ENCODE measurements around the gene ACTR1A. TPM values are rescaled to one million over a fixed set of nuclear protein-coding genes. Genes with fewer than 3 reads are reported as not detected.

The ACTR1A gene
- total and polyA plus RNA-seq, 4 donors = 113 to 177 (median 155) TPM

DNA sequence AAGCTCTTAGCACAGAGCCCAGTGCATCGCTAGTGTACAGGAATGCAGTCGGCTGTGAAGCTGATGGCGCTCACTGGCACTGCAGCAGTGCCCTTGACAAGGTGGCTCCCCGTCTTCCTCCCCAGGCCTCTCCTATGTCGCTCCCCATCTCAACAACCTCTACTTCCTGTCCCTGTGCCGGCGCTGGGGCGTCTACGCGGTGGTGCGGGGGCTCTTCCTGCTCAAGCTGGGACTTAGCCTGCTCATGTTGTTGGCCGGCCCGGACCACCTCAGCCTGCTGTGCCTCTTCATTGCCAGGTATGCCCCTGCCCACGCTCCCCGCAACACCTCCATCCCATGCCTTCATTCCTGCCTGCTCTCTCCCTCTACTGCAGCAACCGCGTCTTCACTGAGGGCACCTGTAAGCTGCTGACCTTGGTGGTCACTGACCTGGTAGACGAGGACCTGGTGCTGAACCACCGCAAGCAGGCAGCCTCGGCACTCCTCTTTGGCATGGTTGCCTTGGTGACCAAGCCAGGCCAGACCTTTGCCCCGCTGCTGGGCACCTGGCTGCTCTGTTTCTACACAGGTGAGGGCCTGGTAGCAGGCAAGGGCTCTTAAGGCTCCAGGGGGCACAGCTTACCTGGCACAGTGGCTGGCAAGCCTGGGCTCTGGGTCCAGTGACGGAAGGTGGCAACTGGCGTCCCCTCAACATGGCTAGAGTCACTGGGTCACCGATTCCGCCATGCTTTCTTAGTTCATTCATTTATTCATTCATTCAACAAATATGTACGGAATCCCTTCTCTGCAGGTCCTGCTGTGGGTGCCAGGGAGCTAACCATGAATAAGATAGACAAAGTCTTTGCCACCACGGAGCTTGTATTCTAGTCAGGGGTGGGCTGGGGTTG lies 28.8 kb downstream of the ACTR1A start:
- H3K9me3 ChIP-seq (ENCODE audit: control insufficient read depth, insufficient read depth, low read length) = no peaks in the 10 kb centered on the region
- peaks cover 76% of the 10 kb centered on the region for H3K36me3 ChIP-seq (ENCODE audit: control insufficient read depth, insufficient read depth, low read length)
- H3K4me3 ChIP-seq (ENCODE audit: low read depth, low read length) = no peak overlapping the region
- H3K27ac ChIP-seq (ENCODE audit: low read depth, low read length) = no peak overlapping the region
- 92% methylated on average over 21 of the region's 27 CpGs for WGBS (ENCODE audit: insufficient coverage)
- H3K4me1 ChIP-seq (ENCODE audit: control insufficient read depth, insufficient read depth, low read length) = no peaks in the 10 kb centered on the region
- H3K27me3 ChIP-seq (ENCODE audit: control insufficient read depth, insufficient read depth, low read length) = no peaks in the 10 kb centered on the region
- DNase-seq (ENCODE audit: low read depth in 4 of 6, low spot score in 6 of 6) = no peak

DNA sequence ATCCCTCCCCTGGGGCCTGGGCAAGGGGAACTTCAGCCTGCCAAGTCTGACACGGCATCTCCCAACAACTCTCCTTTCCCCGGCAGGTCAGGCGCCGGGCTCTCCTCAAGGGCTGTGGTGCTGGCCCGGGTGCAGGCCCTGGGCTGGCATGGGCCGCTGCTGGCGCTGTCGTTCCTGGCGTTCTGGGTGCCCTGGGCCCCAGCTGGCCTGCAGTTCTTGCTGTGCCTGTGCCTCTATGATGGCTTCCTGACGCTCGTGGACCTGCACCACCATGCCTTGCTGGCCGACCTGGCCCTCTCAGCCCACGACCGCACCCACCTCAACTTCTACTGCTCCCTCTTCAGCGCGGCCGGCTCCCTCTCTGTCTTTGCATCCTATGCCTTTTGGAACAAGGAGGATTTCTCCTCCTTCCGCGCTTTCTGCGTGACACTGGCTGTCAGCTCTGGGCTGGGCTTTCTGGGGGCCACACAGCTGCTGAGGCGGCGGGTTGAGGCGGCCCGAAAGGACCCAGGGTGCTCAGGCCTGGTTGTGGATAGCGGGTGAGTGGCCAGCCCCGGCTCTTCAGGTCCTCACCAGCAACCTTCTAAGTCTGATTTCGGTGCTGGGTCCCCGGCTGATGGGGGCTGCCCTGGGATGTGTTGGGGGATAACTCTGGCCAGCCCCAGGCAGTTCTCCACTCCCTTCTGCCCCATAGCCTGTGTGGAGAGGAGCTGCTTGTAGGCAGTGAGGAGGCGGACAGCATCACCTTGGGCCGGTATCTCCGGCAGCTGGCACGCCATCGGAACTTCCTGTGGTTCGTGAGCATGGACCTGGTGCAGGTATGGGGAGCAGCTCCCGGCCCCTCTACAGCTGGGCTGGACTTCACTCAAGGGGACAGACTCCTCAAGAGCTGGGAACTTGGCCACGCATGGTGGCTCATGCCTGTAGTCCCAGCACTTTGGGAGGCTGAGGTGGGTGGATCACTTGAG lies 31.6 kb downstream of the ACTR1A start:
- Histone ChIP-seq H3K27ac (ENCODE audit: low read depth, low read length) (no peak overlapping the region), H3K9me3 (ENCODE audit: control insufficient read depth, insufficient read depth, low read length) (no peaks in the 10 kb centered on the region), H3K36me3 (ENCODE audit: control insufficient read depth, insufficient read depth, low read length) (peaks cover 56% of the 10 kb centered on the region), H3K27me3 (ENCODE audit: control insufficient read depth, insufficient read depth, low read length) (no peaks in the 10 kb centered on the region), H3K4me3 (ENCODE audit: low read depth, low read length) (no peak overlapping the region), H3K4me1 (ENCODE audit: control insufficient read depth, insufficient read depth, low read length) (no peaks in the 10 kb centered on the region)
- 93% methylated on average over 30 of the region's 36 CpGs for WGBS (ENCODE audit: insufficient coverage)
- DNase-seq (ENCODE audit: low read depth in 4 of 6, low spot score in 6 of 6) = no peak

DNA sequence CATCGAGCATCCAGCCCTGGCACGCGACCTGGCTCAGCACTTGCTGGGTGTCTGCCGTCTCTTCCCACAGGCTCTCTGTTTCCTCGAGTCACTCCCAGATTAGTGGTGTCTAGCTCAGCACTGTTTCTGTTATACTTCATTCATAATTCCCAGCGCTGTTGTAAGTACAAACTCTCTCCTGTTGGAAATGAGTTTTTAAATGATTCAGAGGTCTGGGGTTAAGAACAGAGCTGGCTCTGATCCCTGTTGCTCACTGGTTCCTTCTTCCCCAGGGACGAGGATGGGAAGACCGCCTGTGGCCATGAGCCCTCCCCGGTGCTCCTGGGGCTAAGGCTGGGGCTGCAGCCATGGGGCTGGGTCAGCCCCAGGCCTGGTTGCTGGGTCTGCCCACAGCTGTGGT lies 33.8 kb downstream of the ACTR1A start:
- Histone ChIP-seq H3K27ac (ENCODE audit: low read depth, low read length) (no peak overlapping the region), H3K27me3 (ENCODE audit: control insufficient read depth, insufficient read depth, low read length) (no peaks in the 10 kb centered on the region), H3K36me3 (ENCODE audit: control insufficient read depth, insufficient read depth, low read length) (peaks cover 46% of the 10 kb centered on the region), H3K4me1 (ENCODE audit: control insufficient read depth, insufficient read depth, low read length) (no peaks in the 10 kb centered on the region), H3K4me3 (ENCODE audit: low read depth, low read length) (no peak overlapping the region), H3K9me3 (ENCODE audit: control insufficient read depth, insufficient read depth, low read length) (no peaks in the 10 kb centered on the region)
- 73% methylated on average over 7 of the region's 9 CpGs for WGBS (ENCODE audit: insufficient coverage)
- DNase-seq (ENCODE audit: low read depth in 4 of 6, low spot score in 6 of 6) = no peak

DNA sequence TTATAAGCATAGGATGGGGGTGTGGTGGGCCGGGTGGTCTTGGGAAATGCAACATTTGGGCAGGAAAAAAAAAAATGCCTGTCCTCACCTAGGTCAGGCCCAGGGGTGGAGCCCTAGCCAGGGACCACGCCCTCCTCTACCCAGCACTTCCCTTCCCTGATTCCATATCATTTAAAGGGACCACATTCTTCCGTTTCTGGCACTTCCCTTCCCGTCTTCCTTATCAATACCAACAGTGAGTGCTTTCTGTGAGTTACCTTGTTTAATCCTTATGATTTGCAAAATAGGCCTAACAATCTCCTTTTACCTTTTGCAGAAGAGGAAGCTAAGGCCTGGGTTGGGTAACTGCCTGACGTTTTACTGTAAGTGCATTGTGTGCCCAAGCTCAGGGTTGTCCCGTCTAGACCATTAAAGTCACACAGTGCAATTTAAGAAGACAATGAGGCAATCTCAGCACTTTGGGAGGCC lies 34.5 kb downstream of the ACTR1A start:
- Histone ChIP-seq H3K9me3 (ENCODE audit: control insufficient read depth, insufficient read depth, low read length) (no peaks in the 10 kb centered on the region), H3K4me3 (ENCODE audit: low read depth, low read length) (no peak overlapping the region), H3K27me3 (ENCODE audit: control insufficient read depth, insufficient read depth, low read length) (no peaks in the 10 kb centered on the region), H3K36me3 (ENCODE audit: control insufficient read depth, insufficient read depth, low read length) (peaks cover 40% of the 10 kb centered on the region), H3K4me1 (ENCODE audit: control insufficient read depth, insufficient read depth, low read length) (peaks cover 4% of the 10 kb centered on the region), H3K27ac (ENCODE audit: low read depth, low read length) (no peak overlapping the region)
- DNase-seq (ENCODE audit: low read depth in 4 of 6, low spot score in 6 of 6) = no peak
- WGBS (ENCODE audit: insufficient coverage) = 78% methylated on average over 1 of the region's 6 CpGs

DNA sequence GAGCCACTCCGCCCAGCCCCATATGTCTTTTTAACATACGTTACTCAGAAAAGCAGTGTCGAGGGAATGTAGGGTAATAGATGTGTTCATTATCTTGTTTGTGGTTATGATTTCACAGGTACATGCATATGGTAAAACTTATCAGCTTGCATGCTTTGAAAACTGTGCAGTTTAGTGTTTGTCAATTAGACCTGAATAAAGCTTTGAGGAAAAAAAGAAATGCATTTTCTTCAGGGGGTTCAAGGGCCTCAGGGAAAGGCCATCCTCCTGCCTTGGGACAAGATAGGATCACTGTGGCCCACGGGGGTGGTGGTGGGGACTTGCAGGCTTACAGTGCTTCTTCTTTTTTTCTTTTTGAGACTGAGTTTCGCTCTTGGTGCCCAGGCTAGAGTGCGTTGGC lies 35.2 kb downstream of the ACTR1A start:
- no peak for DNase-seq (ENCODE audit: low read depth in 4 of 6, low spot score in 6 of 6)
- Histone ChIP-seq H3K27ac (ENCODE audit: low read depth, low read length) (no peak overlapping the region), H3K27me3 (ENCODE audit: control insufficient read depth, insufficient read depth, low read length) (no peaks in the 10 kb centered on the region), H3K4me3 (ENCODE audit: low read depth, low read length) (no peak overlapping the region), H3K36me3 (ENCODE audit: control insufficient read depth, insufficient read depth, low read length) (peaks cover 35% of the 10 kb centered on the region), H3K9me3 (ENCODE audit: control insufficient read depth, insufficient read depth, low read length) (no peaks in the 10 kb centered on the region), H3K4me1 (ENCODE audit: control insufficient read depth, insufficient read depth, low read length) (peaks cover 10% of the 10 kb centered on the region)
- WGBS (ENCODE audit: insufficient coverage) = 79% methylated on average over 2 of the region's 6 CpGs

DNA sequence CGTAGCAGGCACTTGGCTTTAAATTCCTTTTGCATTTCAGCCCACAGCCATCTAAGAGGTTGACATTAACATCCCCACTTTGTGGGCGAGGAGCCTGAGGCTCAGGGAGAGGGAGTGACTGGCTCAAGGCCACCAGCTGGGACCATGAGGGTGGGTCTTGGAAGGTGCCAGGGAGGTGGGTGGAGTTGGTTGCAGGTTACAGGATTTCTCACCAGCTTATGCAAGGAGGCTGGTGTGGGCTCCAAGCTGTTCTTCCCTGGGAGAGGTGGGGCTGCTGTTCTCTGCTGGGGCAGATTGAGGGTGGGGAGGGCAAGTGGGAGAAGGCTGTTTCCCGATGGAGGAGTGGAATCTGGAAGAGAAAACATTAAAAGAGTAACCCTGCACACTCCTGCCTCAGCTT lies 37.0 kb downstream of the ACTR1A start:
- DNase-seq (ENCODE audit: low read depth in 4 of 6, low spot score in 6 of 6) = no peak
- H3K27ac ChIP-seq (ENCODE audit: low read depth, low read length) = no peak overlapping the region
- H3K9me3 ChIP-seq (ENCODE audit: control insufficient read depth, insufficient read depth, low read length) = no peaks in the 10 kb centered on the region
- H3K27me3 ChIP-seq (ENCODE audit: control insufficient read depth, insufficient read depth, low read length) = no peaks in the 10 kb centered on the region
- 79% methylated on average over 1 of the region's 3 CpGs for WGBS (ENCODE audit: insufficient coverage)
- H3K4me1 ChIP-seq (ENCODE audit: control insufficient read depth, insufficient read depth, low read length) = peaks cover 24% of the 10 kb centered on the region
- peaks cover 20% of the 10 kb centered on the region for H3K36me3 ChIP-seq (ENCODE audit: control insufficient read depth, insufficient read depth, low read length)
- H3K4me3 ChIP-seq (ENCODE audit: low read depth, low read length) = no peak overlapping the region

DNA sequence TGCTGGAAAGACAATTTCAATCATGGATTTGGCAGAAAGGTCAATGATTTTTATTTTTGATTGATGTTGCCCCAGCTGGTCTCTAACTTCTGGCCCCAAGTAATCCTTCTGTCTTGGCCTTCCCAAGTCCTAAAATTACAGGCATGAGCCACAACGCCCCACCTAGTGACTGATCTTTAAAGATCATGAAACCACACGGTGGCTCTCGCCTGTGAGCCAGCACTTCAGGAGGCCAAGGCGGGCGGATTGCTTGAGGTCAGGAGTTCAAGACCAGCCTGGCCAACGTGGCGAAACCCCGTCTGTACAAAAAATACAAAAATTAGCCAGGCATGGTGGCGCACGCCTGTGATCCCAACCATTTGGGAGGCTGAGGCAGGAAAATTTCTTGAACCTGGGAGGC lies 38.5 kb downstream of the ACTR1A start:
- no peaks in the 10 kb centered on the region for H3K27me3 ChIP-seq (ENCODE audit: control insufficient read depth, insufficient read depth, low read length)
- whole genome bisulfite sequencing (ENCODE audit: insufficient coverage) = 87% methylated on average over 10 of the region's 10 CpGs
- DNase-seq (ENCODE audit: low read depth in 4 of 6, low spot score in 6 of 6) = no peak
- H3K36me3 ChIP-seq (ENCODE audit: control insufficient read depth, insufficient read depth, low read length) = peaks cover 8% of the 10 kb centered on the region
- peaks cover 24% of the 10 kb centered on the region for H3K4me1 ChIP-seq (ENCODE audit: control insufficient read depth, insufficient read depth, low read length)
- no peaks in the 10 kb centered on the region for H3K9me3 ChIP-seq (ENCODE audit: control insufficient read depth, insufficient read depth, low read length)
- no peak overlapping the region for H3K27ac ChIP-seq (ENCODE audit: low read depth, low read length)
- H3K4me3 ChIP-seq (ENCODE audit: low read depth, low read length) = no peak overlapping the region

DNA sequence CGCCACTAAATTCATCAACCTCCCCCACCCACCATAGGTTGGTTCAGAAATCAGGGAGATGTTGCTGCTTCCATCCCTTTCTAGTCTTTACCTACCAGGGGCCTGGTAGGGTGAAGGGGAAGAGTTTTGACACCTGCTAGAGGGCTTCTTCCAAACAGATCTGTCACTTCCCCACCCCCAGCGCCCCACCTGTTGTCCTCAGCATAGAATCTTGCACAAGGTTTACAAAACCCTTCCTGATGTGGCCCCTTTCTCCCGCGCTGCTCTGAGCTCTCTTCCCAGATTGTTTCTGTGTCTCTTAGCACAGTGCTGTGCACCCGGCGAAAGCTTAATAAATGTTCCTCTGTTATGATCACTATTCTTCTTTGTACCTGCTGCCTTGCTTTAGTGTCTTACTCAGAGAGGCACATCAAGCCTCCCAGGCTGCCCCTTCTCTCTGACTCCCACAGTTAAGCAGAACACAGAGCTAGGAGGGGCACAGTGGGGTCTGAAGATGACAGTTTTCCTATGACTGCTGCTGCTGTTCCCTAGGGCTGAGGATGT lies 39.9 kb downstream of the ACTR1A start:
- Histone ChIP-seq H3K27me3 (ENCODE audit: control insufficient read depth, insufficient read depth, low read length) (no peaks in the 10 kb centered on the region), H3K27ac (ENCODE audit: low read depth, low read length) (no peak overlapping the region), H3K36me3 (ENCODE audit: control insufficient read depth, insufficient read depth, low read length) (no peaks in the 10 kb centered on the region), H3K4me1 (ENCODE audit: control insufficient read depth, insufficient read depth, low read length) (peaks cover 24% of the 10 kb centered on the region), H3K4me3 (ENCODE audit: low read depth, low read length) (no peak overlapping the region), H3K9me3 (ENCODE audit: control insufficient read depth, insufficient read depth, low read length) (no peaks in the 10 kb centered on the region)
- DNase-seq (ENCODE audit: low read depth in 4 of 6, low spot score in 6 of 6) = no peak
- WGBS (ENCODE audit: insufficient coverage) = 43% methylated on average over 5 of the region's 6 CpGs

DNA sequence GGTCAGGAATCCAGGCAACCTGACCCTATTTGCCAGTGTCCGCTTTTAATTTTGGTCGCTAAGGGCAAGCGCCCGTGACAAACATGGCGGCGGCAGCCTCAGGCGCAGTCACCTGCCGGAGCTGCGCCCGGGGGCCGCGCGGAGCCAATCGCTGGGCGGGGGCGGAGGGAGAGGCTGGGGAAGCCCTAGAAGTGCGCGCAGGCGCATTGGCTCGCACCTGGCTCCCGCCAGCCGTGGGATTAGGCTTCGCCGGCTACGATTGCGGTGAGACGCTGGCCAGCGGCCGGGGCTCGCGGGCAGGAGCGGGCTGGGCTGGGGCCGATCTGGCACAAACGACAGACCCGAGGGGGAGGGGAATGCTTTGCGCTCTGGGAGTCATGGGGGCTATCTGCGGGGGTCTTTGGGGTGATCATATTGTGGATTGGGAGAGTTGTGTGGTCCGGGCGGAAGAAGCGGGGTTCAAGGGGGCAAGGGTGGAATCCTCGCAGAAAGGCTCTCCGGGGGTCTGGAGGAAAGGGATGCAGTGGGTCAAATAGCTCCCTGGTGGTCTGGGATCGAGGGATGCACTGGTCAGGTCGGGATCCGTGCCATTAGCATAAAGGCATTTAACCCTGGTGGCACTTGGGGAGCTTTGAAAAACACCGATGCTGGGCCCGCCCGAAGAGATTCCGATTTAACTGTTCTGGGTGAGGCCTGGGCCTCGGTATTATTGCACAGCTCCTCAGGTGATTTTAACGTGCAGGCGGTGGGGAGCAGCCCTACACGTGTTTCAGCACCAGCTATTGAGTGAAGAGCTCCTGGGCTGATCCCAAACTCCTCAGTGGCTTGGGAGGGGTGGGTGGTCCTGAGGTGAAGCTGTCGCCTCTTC lies 41.1 kb downstream of the ACTR1A start:
- Histone ChIP-seq H3K9me3 (ENCODE audit: control insufficient read depth, insufficient read depth, low read length) (no peaks in the 10 kb centered on the region), H3K27me3 (ENCODE audit: control insufficient read depth, insufficient read depth, low read length) (no peaks in the 10 kb centered on the region), H3K4me3 (ENCODE audit: low read depth, low read length) (peak overlapping the region; percentile 71), H3K36me3 (ENCODE audit: control insufficient read depth, insufficient read depth, low read length) (no peaks in the 10 kb centered on the region), H3K27ac (ENCODE audit: low read depth, low read length) (peak overlapping the region; percentile 18), H3K4me1 (ENCODE audit: control insufficient read depth, insufficient read depth, low read length) (peaks cover 24% of the 10 kb centered on the region)
- WGBS (ENCODE audit: insufficient coverage) = 2% methylated on average over 54 of the region's 54 CpGs
- peak; percentile 47 to 98 (median 84) for DNase-seq (ENCODE audit: low read depth in 4 of 6, low spot score in 6 of 6)
